ENCODE measurements around the gene SMYD3. TPM values are rescaled to one million over a fixed set of nuclear protein-coding genes. Genes with fewer than 3 reads are reported as not detected.
"Not testable (repeated sequence)": the region's sequence is repeated elsewhere in the genome, so short reads cannot be mapped to it uniquely, and the experiment has no call there.

Gene SMYD3
- polyA plus RNA-seq, 3 donors = 29.0 to 36.5 (median 32.0) TPM

DNA sequence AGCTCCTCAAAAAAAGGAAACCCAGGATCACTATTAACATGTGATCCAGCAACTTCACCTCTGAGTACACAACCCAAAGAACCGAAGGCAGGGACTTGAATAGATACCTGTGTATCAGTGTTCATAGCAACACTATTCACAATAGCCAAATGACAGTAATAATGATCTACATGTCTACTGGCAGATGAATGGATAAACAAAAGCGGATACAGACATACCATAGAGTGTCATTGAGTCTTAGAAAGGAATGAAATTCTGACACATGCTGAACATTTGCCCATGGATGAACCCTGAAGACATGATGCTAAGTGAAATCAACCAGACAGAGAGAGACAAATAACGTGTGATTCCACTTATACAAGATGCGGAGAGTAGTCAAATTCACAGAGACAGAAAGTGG is 788.1 kb downstream of the SMYD3 start:
- DNase-seq (ENCODE audit: low read depth in 3 of 3, low spot score in 2 of 3) = no peak

DNA sequence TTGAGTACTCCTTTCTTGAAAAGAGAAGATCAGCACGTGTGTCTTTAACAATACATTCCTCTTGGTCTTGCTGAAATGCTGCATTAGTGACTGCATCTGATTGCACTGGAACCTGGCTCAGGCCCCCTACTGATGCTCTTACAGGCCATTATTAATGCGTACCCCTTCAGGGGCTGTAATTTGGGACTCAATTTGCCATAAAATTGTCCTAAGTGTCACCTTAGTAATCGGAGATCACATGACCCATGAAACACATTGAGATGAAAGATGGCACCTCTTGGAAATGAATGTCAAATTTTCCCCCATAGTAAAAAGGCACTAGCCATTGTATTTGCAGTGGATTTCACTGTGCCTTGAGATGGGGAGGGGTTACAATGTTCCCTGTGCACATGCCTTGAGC is 789.0 kb downstream of the SMYD3 start:
- DNase-seq (ENCODE audit: low read depth in 3 of 3, low spot score in 2 of 3) = no peak

GRCh38 chr1:245717611-245718010 is 789.5 kb downstream of the SMYD3 start:
- DNase-seq (ENCODE audit: low read depth in 3 of 3, low spot score in 2 of 3) = no peak

GRCh38 chr1:245716561-245716960 is 790.5 kb downstream of the SMYD3 start:
- DNase-seq (ENCODE audit: low read depth in 3 of 3, low spot score in 2 of 3) = no peak

- DNase-seq (ENCODE audit: low read depth in 3 of 3, low spot score in 2 of 3) = no peak
Measured at GRCh38 chr1:245715970-245716369, 791.1 kb downstream of the SMYD3 start.

GRCh38 chr1:245715291-245715701 is 791.8 kb downstream of the SMYD3 start:
- DNase-seq (ENCODE audit: low read depth in 3 of 3, low spot score in 2 of 3) = peak in 1 of 3 donors; percentile 10

DNA sequence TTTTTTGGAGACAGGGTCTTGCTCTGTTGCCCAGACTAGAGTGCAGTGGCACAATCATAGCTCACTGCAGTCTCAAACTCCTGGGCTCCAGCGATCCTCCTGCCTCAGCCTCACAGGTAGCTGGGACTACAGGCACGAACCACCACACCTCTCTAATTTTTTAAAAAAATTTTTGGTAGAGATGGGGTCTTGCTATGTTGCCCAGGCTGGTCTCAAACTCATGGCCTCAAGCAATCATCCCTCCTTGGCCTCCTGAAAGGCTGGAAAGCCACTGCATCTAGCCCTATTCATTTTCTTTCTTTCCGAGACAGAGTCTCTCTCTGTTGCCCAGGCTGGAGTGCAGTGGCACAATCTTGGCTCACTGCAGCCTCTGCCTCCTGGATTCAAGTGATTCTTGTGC is 793.1 kb downstream of the SMYD3 start:
- not testable (repeated sequence) for DNase-seq (ENCODE audit: low read depth in 3 of 3, low spot score in 2 of 3)

GRCh38 chr1:245710961-245711903 is 795.8 kb downstream of the SMYD3 start:
- no peak for DNase-seq (ENCODE audit: low read depth in 3 of 3, low spot score in 2 of 3)

DNA sequence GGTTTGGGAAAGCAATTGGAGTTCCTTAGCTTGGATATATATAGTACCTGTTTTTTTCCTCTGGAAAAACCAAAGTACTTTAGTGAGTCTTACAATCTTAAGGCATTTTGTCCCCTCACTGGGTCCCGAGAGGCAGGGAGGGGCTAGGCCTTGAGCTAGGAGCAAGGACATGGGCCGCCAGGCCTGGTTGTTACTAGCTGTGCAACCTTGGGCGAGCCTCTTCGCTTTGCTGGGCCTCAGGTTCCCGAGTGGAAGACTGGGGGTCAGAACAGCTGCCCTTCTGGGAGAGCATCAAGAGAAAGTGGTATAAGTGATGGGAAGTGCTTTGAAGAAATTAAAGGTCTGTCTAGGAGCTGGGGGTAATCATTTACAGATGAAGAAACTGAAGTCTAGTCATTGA is 799.1 kb downstream of the SMYD3 start:
- DNase-seq (ENCODE audit: low read depth in 3 of 3, low spot score in 2 of 3) = no peak

- no peak for DNase-seq (ENCODE audit: low read depth in 3 of 3, low spot score in 2 of 3)
Measured at GRCh38 chr1:245704765-245705164, 802.3 kb downstream of the SMYD3 start.

DNA sequence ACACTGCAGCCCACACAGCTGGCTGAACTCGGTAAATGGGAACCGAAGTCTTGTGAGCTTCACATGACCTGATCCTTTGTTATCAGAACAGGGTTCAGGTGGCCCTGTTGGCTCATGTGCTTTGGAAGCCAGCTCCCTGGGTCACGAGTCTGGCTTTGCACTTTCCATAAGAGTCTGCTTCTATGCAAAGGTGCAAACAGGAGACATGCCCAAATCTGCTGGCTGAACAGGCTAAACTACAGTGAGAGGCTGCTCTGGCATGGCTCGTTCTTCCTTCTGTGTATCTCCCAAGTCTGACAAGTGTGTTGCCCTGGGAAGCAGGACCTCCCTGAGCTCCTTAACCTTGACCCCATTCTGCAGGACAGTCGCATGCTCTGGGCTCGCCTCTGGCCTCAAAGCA is 802.7 kb downstream of the SMYD3 start:
- DNase-seq (ENCODE audit: low read depth in 3 of 3, low spot score in 2 of 3) = no peak

DNA sequence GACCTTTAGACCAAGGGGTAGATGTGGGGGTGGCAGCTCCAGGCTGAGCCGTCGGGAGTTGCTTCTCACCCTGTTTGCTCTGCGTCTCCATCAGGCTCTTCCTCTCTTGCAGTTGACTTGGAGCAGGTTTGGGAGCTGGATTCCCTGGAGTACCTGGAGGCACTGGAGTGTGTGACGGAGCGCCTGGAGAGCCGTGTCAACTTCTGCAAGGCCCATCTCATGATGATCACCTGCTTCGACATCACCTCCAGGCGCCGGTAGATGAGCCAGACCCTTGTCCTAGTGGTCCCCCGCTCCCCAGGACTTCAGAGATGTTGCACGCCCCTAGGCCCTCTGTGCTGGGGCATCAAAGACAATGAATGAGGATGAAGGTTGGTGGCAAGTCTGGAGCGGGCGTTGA is 804.7 kb downstream of the SMYD3 start:
- DNase-seq (ENCODE audit: low read depth in 3 of 3, low spot score in 2 of 3) = no peak

GRCh38 chr1:245701631-245702030 is 805.4 kb downstream of the SMYD3 start:
- no peak for DNase-seq (ENCODE audit: low read depth in 3 of 3, low spot score in 2 of 3)

GRCh38 chr1:245700631-245701030 is 806.4 kb downstream of the SMYD3 start:
- DNase-seq (ENCODE audit: low read depth in 3 of 3, low spot score in 2 of 3) = no peak

Other genes starting within 250 kb of the SMYD3 start
- 10 to 100 TPM; 21.1 to 23.3 (median 21.2) TPM for gene TFB2M, start 59.0 kb upstream of the SMYD3 start, polyA plus RNA-seq (ENCODE audit: insufficient read length in 3 of 3)
- 10 to 100 TPM; 22.0 to 24.7 (median 22.1) TPM for gene CNST, start 59.2 kb upstream of the SMYD3 start, polyA plus RNA-seq (ENCODE audit: insufficient read length in 3 of 3)
- 10 to 100 TPM; 56.5 to 59.1 (median 58.0) TPM for gene SCCPDH, start 217.1 kb upstream of the SMYD3 start, polyA plus RNA-seq (ENCODE audit: insufficient read length in 3 of 3)

Measured in right renal cortex interstitium (tissue), 3 donors.